IPS DF 6.9 (cell line): Measurements from ENCODE around the gene VKORC1.
"Not testable (repeated sequence)": the region's sequence is repeated elsewhere in the genome, so short reads cannot be mapped to it uniquely, and the experiment has no call there.

ENCODE experiments used
- DNase-seq: peaks from one replicate; pipeline ENCODE4 v3.0.0-alpha.2; 2013; ENCODE audit warnings: low read depth, low spot score
- H3K27ac ChIP-seq: one replicate; pipeline ENCODE4 v1.5.1; 2013; ENCODE audit warnings: low read length, control low read depth
- H3K27me3 ChIP-seq: 2 replicates; pipeline ENCODE4 v1.6.1; 2013; ENCODE audit warnings: mild to moderate bottlenecking, low read length; ENCODE audit not compliant: control insufficient read depth, insufficient read depth
- H3K36me3 ChIP-seq: 2 replicates; pipeline ENCODE4 v1.6.1; 2013; ENCODE audit warnings: low read length; ENCODE audit not compliant: control insufficient read depth, insufficient read depth
- H3K4me1 ChIP-seq: 2 replicates; pipeline ENCODE4 v1.6.1; 2013; ENCODE audit warnings: low read length; ENCODE audit not compliant: control insufficient read depth, insufficient read depth
- H3K4me3 ChIP-seq: 2 replicates; pipeline ENCODE4 v1.5.1; 2013; ENCODE audit warnings: mild to moderate bottlenecking, low read length
- H3K9me3 ChIP-seq: 2 replicates; pipeline ENCODE4 v1.6.1; 2013; ENCODE audit warnings: low read length, inconsistent platforms; ENCODE audit not compliant: control insufficient read depth, insufficient read depth
- WGBS: extraction: QIAGEN DNeasy Blood & Tissue Kit; methylation state at CpG from one replicate; pipeline ENCODE4 v1.1.7; 2013; ENCODE audit warnings: mixed read lengths, missing lambda C conversion rate; ENCODE audit not compliant: insufficient read length, insufficient coverage; 5-methylcytosine and 5-hydroxymethylcytosine counted together

Gene VKORC1

GRCh38 chr16:31094424-31095120, at the start of gene VKORC1:
Gene VKORC1, minus strand, starts transcription at chr16:31094797. Its CDS starts 68 bp downstream, at chr16:31094729.
- peak; percentile 96 for DNase-seq
- Histone ChIP-seq H3K36me3 (peaks cover 10% of the 10 kb centered on the region; the same call in 1 of the 2 replicates), H3K4me1 (peaks cover 2% of the 10 kb centered on the region; the same call in 1 of the 2 replicates), H3K4me3 (peak within 1 kb of the TSS; percentile 72), H3K9me3 (no peaks in the 10 kb centered on the region), H3K27ac (no peak within 1 kb of the TSS), H3K27me3 (no peaks in the 10 kb centered on the region)
- no CpG with 5 or more reads among the region's 69 CpGs for WGBS

GRCh38 chr16:31143694-31144148, 49.1 kb upstream of the VKORC1 start:
- H3K27me3 ChIP-seq = no peaks in the 10 kb centered on the region
- DNase-seq = no peak

GRCh38 chr16:31143011-31143693, 48.6 kb upstream of the VKORC1 start:
- peaks cover 18% of the 10 kb centered on the region for H3K4me1 ChIP-seq
- no peak for DNase-seq
- no peaks in the 10 kb centered on the region for H3K27me3 ChIP-seq
- no peaks in the 10 kb centered on the region for H3K9me3 ChIP-seq
- H3K36me3 ChIP-seq = no peaks in the 10 kb centered on the region
- WGBS = no CpG with 5 or more reads among the region's 22 CpGs
- no peak overlapping the region for H3K27ac ChIP-seq
- H3K4me3 ChIP-seq = no peak overlapping the region

More at GRCh38 chr16:31143694-31144148, 49.1 kb upstream of the VKORC1 start:
- H3K27ac ChIP-seq = no peak overlapping the region
- peaks cover 17% of the 10 kb centered on the region for H3K4me1 ChIP-seq
- H3K4me3 ChIP-seq = no peak overlapping the region
- WGBS = no CpG with 5 or more reads among the region's 8 CpGs
- no peaks in the 10 kb centered on the region for H3K36me3 ChIP-seq
- no peaks in the 10 kb centered on the region for H3K9me3 ChIP-seq

GRCh38 chr16:31142109-31143010, 47.8 kb upstream of the VKORC1 start:
- Histone ChIP-seq H3K27me3 (no peaks in the 10 kb centered on the region), H3K4me1 (peaks cover 18% of the 10 kb centered on the region), H3K36me3 (no peaks in the 10 kb centered on the region), H3K4me3 (peak overlapping the region; percentile 28; the same call in 1 of the 2 replicates), H3K27ac (no peak overlapping the region), H3K9me3 (no peaks in the 10 kb centered on the region)
- no peak for DNase-seq
- WGBS = no CpG with 5 or more reads among the region's 89 CpGs

- no peak for DNase-seq
- no peaks in the 10 kb centered on the region for H3K9me3 ChIP-seq
- no peak overlapping the region for H3K4me3 ChIP-seq
- H3K27me3 ChIP-seq = no peaks in the 10 kb centered on the region
- peaks cover 18% of the 10 kb centered on the region for H3K4me1 ChIP-seq
- H3K27ac ChIP-seq = no peak overlapping the region
- H3K36me3 ChIP-seq = no peaks in the 10 kb centered on the region
- WGBS = no CpG with 5 or more reads among the region's 10 CpGs
Observed at GRCh38 chr16:31141489-31142108, 47.0 kb upstream of the VKORC1 start.

GRCh38 chr16:31141071-31141469, 46.5 kb upstream of the VKORC1 start:
- not testable (repeated sequence) for DNase-seq, H3K27me3 ChIP-seq, H3K4me3 ChIP-seq, H3K9me3 ChIP-seq, H3K27ac ChIP-seq, H3K36me3 ChIP-seq
- H3K4me1 ChIP-seq = peaks cover 18% of the 10 kb centered on the region
- WGBS = no CpG with 5 or more reads among the region's 9 CpGs

- H3K27ac ChIP-seq = no peak overlapping the region
- DNase-seq = no peak
- WGBS = no CpG with 5 or more reads among the region's 27 CpGs
- H3K9me3 ChIP-seq = no peaks in the 10 kb centered on the region
- no peaks in the 10 kb centered on the region for H3K36me3 ChIP-seq
- peaks cover 21% of the 10 kb centered on the region for H3K4me1 ChIP-seq
- H3K4me3 ChIP-seq = no peak overlapping the region
- H3K27me3 ChIP-seq = no peaks in the 10 kb centered on the region
Observed at GRCh38 chr16:31138621-31139578, 44.3 kb upstream of the VKORC1 start.

GRCh38 chr16:31136822-31137499, 42.4 kb upstream of the VKORC1 start:
- H3K9me3 ChIP-seq, H3K36me3 ChIP-seq, H3K27me3 ChIP-seq, H3K27ac ChIP-seq, H3K4me3 ChIP-seq, DNase-seq: not testable (repeated sequence)
- peaks cover 20% of the 10 kb centered on the region for H3K4me1 ChIP-seq
- WGBS = no CpG with 5 or more reads among the region's 20 CpGs

GRCh38 chr16:31136287-31136662, 41.7 kb upstream of the VKORC1 start:
- no CpG with 5 or more reads among the region's 6 CpGs for WGBS
- no peak overlapping the region for H3K27ac ChIP-seq
- DNase-seq = no peak
- no peak overlapping the region for H3K4me3 ChIP-seq
- H3K9me3 ChIP-seq = no peaks in the 10 kb centered on the region
- H3K36me3 ChIP-seq = peaks cover 13% of the 10 kb centered on the region
- no peaks in the 10 kb centered on the region for H3K27me3 ChIP-seq
- peaks cover 19% of the 10 kb centered on the region for H3K4me1 ChIP-seq
